ENCODE measurements around the gene GATA5. TPM values are rescaled to one million over a fixed set of nuclear protein-coding genes. Genes with fewer than 3 reads are reported as not detected.
"Not testable (repeated sequence)": the region's sequence is repeated elsewhere in the genome, so short reads cannot be mapped to it uniquely, and the experiment has no call there.

GATA5 gene
- total RNA-seq, 1 donor from 2014 or later, result not detected

- no peak for DNase-seq
These were observed 46.1 kb downstream of the GATA5 start for GRCh38 chr20:62429455-62430310.

DNA sequence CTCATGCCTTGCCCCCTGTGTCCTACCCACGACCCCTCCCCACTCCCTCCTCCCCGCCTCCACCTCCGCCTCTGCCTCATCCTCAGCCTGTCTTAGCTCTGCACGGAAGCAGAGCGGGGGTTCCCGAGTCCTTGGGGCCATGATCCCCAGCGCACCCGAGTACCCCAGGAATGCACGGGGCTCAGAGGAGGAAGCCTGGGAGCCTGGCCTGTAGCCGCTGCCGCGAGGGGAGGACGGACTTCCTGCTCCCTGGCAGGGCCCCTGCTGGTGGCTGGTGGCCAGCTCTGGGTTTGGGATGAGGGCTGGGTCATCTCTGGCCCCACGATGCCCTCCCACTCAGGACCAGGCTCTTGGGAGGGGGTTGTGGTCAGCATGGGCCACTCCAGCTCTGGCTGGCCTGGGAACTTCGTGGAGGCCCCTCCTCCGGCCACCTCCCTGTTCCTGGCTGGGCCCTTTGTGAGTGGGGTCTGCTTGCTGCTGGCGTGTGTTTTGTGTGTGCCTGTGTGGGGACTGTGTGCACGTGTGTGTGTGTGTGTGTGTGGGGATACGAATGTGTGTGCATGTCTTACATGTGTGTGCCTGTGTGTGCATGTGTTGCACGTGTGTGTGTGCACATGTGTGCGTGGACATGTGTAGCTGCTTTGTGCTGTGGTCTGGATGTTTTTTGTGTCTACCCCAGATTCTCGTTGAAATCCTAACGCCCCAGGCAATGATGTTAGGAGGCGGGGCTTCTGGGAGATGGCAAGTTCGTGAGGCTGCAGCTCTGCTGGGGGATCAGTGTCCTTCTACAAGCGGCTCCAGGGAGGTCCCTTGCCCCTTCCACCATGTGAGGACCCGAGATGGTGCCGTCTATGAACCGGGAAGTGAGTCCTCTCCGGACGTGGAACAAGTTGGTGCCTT lies 47.1 kb downstream of the GATA5 start:
- no peak for DNase-seq

DNA sequence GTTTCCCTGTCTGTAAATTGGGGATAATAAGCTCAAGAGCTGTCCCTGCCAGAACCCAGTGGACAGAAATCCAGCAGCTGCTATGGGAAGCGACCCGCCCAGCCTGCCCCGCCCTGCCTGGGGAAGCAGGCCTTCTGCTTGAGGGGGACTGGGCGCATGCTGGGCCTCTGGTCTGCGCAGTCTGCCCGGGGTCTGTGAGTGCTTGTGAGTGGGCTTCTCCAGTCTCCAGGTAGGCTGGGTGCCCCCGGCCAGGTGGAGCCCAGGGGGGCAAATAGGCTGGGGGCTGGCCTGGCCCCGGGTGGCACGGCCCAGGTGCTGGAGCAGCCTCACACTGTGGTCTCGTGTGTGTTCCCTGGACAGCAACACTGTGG lies 47.8 kb downstream of the GATA5 start:
- no peak for DNase-seq

DNA sequence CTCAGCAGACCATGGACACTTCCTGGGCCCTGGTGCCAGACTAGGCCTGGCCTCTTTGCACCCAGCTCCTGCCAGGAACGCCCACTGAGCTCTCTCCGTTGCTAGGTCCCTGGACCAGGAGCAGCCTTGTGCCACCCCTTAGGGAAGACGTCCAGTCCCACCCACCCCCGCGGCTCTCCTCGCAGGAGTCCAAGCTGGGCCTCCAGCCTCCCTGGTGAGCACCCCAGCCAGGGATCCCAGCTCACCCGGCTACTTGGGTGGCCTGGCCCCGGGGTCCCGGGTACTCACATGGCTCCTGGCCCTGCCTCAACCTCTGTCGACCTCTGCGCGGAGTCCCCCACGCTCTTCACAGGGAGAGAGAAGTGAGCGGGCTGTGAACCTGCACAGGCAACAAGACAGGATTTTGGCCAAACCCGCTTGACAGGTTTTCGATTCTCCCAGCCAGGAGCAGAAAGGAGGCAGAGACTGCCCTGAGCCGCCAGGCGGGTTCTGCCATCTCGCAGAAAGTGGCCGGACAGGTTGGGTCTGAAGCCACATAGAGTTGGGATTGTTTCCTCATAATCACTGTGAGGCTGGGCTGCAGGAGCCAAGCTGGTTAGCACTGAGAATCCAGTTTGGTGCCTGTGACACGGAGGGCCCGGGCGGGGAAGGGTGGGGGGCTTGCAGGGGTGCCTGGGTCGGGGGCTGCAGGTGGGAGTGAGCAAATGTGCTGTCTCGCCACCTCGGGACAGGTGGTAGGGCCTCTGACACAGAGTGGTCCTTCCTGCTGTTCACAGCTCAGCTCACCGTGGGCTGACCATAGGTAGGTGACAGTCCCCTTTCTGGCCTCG lies 48.4 kb downstream of the GATA5 start, which contains the start of gene RBBP8NL:
RBBP8NL (minus strand) TSS at position 368 of the 830 bp plus-strand sequence. CDS start 7,892 bp downstream, outside the sequence.
- no peak for DNase-seq

GRCh38 chr20:62426699-62427131 lies 49.1 kb downstream of the GATA5 start:
- no peak for DNase-seq

DNA sequence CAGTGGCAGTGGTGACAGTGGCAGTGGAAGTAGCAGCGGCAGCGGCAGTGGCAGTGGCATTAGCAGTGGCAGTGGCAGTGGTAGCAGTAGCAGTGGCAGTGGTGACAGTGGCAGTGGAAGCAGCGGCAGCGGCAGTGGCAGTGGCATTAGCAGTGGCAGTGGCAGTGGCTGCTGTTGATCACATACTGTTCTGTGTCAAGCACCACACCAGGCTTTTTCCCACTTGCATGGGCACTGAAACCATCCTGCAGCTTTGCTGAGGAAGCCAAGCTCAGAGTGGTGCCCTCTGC lies 49.8 kb downstream of the GATA5 start:
- not testable (repeated sequence) for DNase-seq

GRCh38 chr20:62425281-62426058 lies 50.3 kb downstream of the GATA5 start:
- no peak for DNase-seq

- DNase-seq, result no peak
These were observed 51.3 kb downstream of the GATA5 start for GRCh38 chr20:62424249-62425107.

- no peak for DNase-seq
These were observed 52.5 kb downstream of the GATA5 start for GRCh38 chr20:62423326-62423706.

DNA sequence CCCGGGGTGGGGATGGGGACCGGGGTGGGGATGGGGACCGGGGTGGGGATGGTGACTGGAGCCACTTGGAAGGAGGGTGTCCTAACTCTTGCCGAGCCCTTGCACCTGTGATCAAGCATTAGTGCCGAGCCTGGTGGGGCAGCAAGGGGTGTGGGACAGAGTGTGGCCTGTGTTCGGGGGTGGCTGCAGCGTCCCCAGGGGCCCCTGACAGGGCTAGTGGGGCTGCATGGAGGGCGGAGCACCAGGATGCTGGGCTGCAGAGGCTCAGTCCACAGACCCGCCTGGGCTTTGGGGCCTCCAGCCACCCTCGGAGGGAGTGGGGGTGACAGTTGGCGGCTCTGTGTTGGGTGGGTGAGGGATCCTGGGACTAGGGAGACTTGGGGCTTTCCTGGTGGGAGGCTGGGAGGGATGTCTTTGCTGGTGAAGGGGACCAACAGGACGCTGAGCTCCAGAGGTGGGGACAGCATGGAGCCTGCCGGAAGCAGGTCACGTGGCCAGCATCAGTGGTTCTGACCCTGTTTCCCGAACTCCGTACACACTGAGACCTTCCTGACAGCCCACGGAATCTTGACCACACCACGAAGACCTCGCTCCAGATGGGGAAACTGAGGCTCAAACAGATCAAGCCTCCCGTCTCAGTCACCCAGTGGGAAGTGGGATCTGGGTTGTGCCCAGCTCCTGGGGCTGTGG lies 53.0 kb downstream of the GATA5 start:
- DNase-seq, result no peak

GRCh38 chr20:62421716-62421990 lies 54.1 kb downstream of the GATA5 start:
- no peak for DNase-seq

GRCh38 chr20:62420846-62421715 lies 54.7 kb downstream of the GATA5 start:
- no peak for DNase-seq

DNA sequence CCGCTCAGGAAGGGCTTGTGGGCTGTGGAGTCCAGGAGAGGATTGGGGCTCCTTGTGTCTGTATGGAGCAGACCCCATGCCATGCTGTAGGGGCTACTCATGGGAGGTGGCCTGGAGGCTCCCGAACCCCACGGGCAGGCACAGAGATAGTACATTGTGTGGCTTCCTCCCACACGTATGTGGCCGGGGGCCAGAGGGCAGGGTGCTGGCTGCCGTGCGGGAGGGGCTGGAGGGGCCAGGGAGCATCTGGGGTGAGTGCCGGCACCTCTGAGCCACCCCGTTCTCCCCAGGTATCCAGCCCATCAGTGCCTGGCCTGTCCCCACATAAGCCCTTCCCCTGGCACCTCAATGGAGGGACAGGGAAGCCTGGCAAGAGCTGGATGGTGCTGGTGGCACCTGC lies 56.0 kb downstream of the GATA5 start:
- no peak for DNase-seq

DNA sequence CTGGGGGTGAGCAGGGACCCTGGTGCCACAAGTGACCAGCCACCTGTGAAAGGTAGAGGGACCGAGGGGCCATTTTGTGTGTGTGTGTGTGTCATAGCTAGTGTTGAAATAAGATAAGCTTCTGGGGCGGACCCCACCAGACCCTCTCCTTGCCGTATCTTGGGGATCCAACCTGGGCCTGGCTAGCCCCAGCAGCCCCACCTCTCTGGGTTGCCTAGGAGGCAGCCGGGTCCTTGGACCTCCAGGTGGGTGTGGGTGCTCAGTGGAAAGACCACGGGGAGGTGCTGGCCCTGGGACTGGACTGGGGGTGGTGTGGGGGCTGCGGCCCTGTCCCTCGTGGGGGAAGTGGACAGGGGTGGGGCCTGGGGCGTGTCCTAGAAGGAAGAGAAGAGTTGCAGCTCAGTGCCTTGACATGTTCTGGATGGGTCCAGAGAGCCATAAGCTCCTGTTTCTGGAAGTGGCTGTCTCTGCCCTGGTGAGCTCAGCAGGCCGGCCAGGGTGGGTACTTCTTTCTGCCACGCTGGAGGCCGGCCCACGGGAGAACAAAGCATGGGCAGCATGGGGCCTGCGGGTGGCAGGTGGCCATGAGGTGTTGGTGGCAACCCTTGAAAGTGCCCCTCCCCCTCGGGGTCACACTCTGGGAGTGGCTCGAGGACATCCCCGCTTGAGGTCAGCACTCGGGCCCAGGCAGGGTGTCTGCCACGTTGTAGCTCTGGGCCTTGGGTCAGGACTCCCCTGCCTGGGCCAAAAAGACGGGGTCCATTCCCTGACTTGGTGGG lies 56.9 kb downstream of the GATA5 start:
- DNase-seq, result no peak

GRCh38 chr20:62417981-62418708 lies 57.6 kb downstream of the GATA5 start:
- DNase-seq, result no peak

DNA sequence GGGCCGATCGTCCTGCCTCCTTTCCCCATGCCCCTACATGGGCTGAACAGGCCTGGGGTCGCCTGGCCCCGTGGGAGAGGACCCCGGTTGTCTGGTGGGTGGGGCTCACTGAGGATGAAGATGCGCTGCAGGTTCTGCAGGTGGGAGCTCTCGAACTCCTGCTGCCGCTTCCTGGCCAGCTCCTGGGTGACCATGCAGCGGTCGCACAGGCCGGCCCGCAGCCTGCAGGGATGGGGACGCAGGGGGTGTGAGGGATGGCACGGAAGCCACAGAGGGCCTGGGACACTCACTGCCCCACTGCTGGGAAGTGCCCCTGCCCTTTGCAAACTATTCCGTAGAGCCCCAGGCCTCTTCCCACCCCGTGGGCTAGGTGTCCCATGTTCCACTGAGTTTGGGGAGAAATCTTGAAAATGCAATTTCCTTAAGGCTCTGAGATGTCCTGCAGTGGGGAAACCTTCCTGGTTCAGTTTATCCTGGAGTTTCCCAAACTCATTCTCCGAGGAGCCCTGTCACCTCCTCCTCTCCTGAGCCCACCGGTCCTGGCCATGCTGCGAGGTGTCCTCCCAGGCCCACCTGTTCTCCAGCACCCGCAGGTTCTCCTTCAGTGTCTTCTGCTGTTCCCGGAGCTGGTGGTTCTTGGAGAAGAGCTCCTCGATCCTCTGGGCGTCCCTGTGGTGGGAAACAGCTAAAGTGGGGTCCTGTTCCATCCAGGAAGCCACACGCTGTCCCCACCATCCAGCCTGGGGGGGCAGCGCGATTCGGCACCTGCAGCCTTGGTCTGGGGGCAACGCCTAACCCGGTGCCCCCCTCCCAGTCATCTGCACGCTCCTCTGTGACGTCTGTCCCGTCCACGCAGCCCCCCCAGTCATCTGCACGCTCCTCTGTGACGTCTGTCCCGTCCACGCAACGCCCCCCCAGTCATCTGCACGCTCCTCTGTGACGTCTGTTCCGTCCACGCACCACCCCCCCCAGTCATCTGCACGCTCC lies 58.9 kb downstream of the GATA5 start:
- DNase-seq, result no peak
